ENCODE data around the gene FBXO48.

- no peak for TF ChIP-seq EZH2 (IDR thresholded peaks at IDR 0.05)
- TF ChIP-seq FOXP2 (optimal IDR thresholded peaks at IDR 0.05; ENCODE audit: control extremely low read depth, extremely low read length, insufficient read depth), result no peak
- no peak for TF ChIP-seq POLR2AphosphoS5 (IDR thresholded peaks at IDR 0.05; ENCODE audit: borderline replicate concordance, low read depth, low read length)
Measured at GRCh38 chr2:68426446-68426845, 40.6 kb downstream of the FBXO48 start.
